22Rv1 (cell line): Measurements from ENCODE around the gene UFC1.

Source experiments
- ZFX ChIP-seq: fragments of 450-650 bp; IDR thresholded peaks from 2 replicates; pipeline ENCODE4 v1.6.1; 2017; ENCODE audit warnings: antibody characterized with exemption, borderline replicate concordance
- TF ChIP-seq, protein P1 (sequence below): fragments of 450-650 bp; IDR thresholded peaks from 2 replicates; pipeline ENCODE4 v1.5.1; 2017; ENCODE audit warnings: mild to moderate bottlenecking

- TF ChIP-seq, protein P1, sequence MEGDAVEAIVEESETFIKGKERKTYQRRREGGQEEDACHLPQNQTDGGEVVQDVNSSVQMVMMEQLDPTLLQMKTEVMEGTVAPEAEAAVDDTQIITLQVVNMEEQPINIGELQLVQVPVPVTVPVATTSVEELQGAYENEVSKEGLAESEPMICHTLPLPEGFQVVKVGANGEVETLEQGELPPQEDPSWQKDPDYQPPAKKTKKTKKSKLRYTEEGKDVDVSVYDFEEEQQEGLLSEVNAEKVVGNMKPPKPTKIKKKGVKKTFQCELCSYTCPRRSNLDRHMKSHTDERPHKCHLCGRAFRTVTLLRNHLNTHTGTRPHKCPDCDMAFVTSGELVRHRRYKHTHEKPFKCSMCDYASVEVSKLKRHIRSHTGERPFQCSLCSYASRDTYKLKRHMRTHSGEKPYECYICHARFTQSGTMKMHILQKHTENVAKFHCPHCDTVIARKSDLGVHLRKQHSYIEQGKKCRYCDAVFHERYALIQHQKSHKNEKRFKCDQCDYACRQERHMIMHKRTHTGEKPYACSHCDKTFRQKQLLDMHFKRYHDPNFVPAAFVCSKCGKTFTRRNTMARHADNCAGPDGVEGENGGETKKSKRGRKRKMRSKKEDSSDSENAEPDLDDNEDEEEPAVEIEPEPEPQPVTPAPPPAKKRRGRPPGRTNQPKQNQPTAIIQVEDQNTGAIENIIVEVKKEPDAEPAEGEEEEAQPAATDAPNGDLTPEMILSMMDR = peak; percentile 57
- TF ChIP-seq ZFX = no peak
Measured at GRCh38 chr1:161201836-161202712, 48.3 kb downstream of the UFC1 start, which contains the start of gene NDUFS2.
